Heart left ventricle (tissue), 16 donors: ENCODE results near the gene ASAP3. TPM values are rescaled to one million over a fixed set of nuclear protein-coding genes. Genes with fewer than 3 reads are reported as not detected.
A peak's percentile ranks its signal among the peaks of the same experiment; 100 is the strongest.

ENCODE experiments used
- ATAC-seq, 4 donors: fragments of 200-7000 bp; cut with Tn5 transposase; one replicate each; pipeline ENCODE4 v1.9.1; 2020 to 2022; ENCODE audit warnings: moderate library complexity in 4 of 4, mild to moderate bottlenecking in 3 of 4, moderate number of reproducible peaks in 1 of 4
- DNase-seq, 5 donors: peaks; one replicate each; pipeline ENCODE4 v3.0.0-alpha.2; 2020
- H3K27ac ChIP-seq, 12 donors: fragments of 200-600 bp; sonication (generic) in 4 of 12; one replicate each; pipeline versions ENCODE4 v1.5.0 to v1.8.0; 2016 to 2022; ENCODE audit warnings: mild to moderate bottlenecking in 2 of 12
- H3K27me3 ChIP-seq, 9 donors: fragments of 200-600 bp; sonication (generic) in 2 of 9; one replicate each; pipeline versions ENCODE4 v1.5.1 to v1.8.0; 2016 to 2022; ENCODE audit warnings: mild to moderate bottlenecking in 3 of 9
- H3K36me3 ChIP-seq, 9 donors: fragments of 200-600 bp; sonication (generic) in 2 of 9; one replicate each; pipeline versions ENCODE4 v1.5.0 to v1.8.0; 2018 to 2022; ENCODE audit warnings: mild to moderate bottlenecking in 2 of 9
- H3K4me1 ChIP-seq, 12 donors: fragments of 200-600 bp; sonication (generic) in 4 of 12; one replicate each; pipeline versions ENCODE4 v1.5.0 to v1.8.0; 2016 to 2022; ENCODE audit warnings: mild to moderate bottlenecking in 3 of 12
- H3K4me3 ChIP-seq, 12 donors: fragments of 200-600 bp; sonication (generic) in 4 of 12; one replicate each; pipeline versions ENCODE4 v1.5.0 to v1.8.0; 2017 to 2022; ENCODE audit warnings: mild to moderate bottlenecking in 9 of 12, moderate library complexity in 4 of 12
- H3K9me3 ChIP-seq, 12 donors: fragments of 200-600 bp; sonication (generic) in 4 of 12; one replicate each; pipeline versions ENCODE4 v1.5.0 to v1.8.0; 2016 to 2022; ENCODE audit warnings: mild to moderate bottlenecking in 1 of 12
- CTCF ChIP-seq, 12 donors: fragments of 200-600 bp; sonication (generic) in 4 of 12; IDR thresholded peaks; one replicate each; pipeline versions ENCODE4 v1.5.0 to v1.8.0; 2018 to 2022; ENCODE audit warnings: antibody characterized with exemption in 12 of 12, mild to moderate bottlenecking in 5 of 12
- POLR2A ChIP-seq, 2 donors: fragments of 450-650 bp; IDR thresholded peaks; one replicate each; pipeline ENCODE4 v1.6.1; 2017; ENCODE audit warnings: antibody characterized with exemption in 2 of 2, mild to moderate bottlenecking in 2 of 2, moderate library complexity in 2 of 2
- WGBS, 4 donors: extraction: QIAGEN DNeasy Blood & Tissue Kit in 2 of 4; methylation state at CpG; one replicate each; pipeline versions ENCODE4 v1.1.5 to v1.1.7; 2013 to 2018; 5-methylcytosine and 5-hydroxymethylcytosine counted together
- intact Hi-C, 10 donors: fragments of 100-400 bp; cut with DNase I; formaldehyde crosslinking; loops; one replicate each; pipeline versions ENCODE4 v1.11.1 to v1.14.2; 2022
- polyA plus RNA-seq, 2 donors: library from polyadenylated mRNA; stranded (reverse); fragments of 200-250 nt; gene quantifications; one replicate each; pipeline ENCODE4 v1.2.3, GENCODE V29; 2013
- total RNA-seq, 9 donors: library from RNA; depleted of rRNA in 2 of 9; stranded (reverse); fragments of >200 nt in 2 of 9; fragmentation: NEBNext Ultra II Directional in 3 of 9; extraction: Animal tissue kit (Norgen Biotek cat#: 25700) in 3 of 9; gene quantifications; one replicate each; pipeline versions ENCODE4 v1.1.0 to v1.2.4, GENCODE V29; 2016 to 2023
- donor health status: ischemic (EF 13 %, LVEDD 7.1; RV severe dilation, severe dysfunction).
- donor health status: healthy with polysubstance abuse.
- donor health status: DM: no; HTN: yes; CAD: no.
- donor health status: DM: no; HTN: no; CAD: no.
- donor health status: ischemic (EF 25% LVEDD 6.9; RV normal size, moderate dysfunction).
- donor health status: ischemic (EF 25% LVEDD 5.7; RV mildly dilated, moderate dysfunction).
- donor health status: healthy.
- donor health status: DM: yes; HTN: yes; CAD: no.
- donor health status: ischemic (EF 35%, LVEDD 5.7; RV mildly dilated, moderate dysfunction).
- donor health status: nonischemic (EF 11% LVEDD 7.7; RV severe dilation, severe dysfunction).
- donor health status: DM: yes; HTN: yes; CAD: no.
- donor health status: PGD.
- donor health status: ischemic (EF 29% LVEDD 5.4; RV normal size, mild dysfunction).
- donor health status: nonischemic (EF 23%, LVEDD 6.1; RV moderate dilation, normal function).

Gene ASAP3
- total and polyA plus RNA-seq, 11 donors, result 22.4 to 86.1 (median 35.8) TPM

- DNase-seq (no peak), ATAC-seq (no peak)
- Histone ChIP-seq H3K27me3 (peaks cover 0 to 8% (median 0%) of the 10 kb centered on the region in 9 donors), H3K4me1 (peaks cover 0 to 47% (median 29%) of the 10 kb centered on the region in 12 donors), H3K27ac (peak overlapping the region in 1 of 12 donors; percentile 29), H3K4me3 (no peak overlapping the region), H3K9me3 (no peaks in the 10 kb centered on the region), H3K36me3 (peaks cover 0 to 25% (median 10%) of the 10 kb centered on the region in 9 donors)
- no peak for TF ChIP-seq POLR2A (IDR thresholded peaks at IDR 0.05)
- no peak for TF ChIP-seq CTCF (IDR thresholded peaks at IDR 0.05)
- 73 to 77% (median 73%) methylated on average over 6 of the region's 6 CpGs for WGBS, 4 donors
- intact Hi-C loops, result no loop called here
Measured at GRCh38 chr1:23419180-23419579, 64.8 kb downstream of the ASAP3 start.

GRCh38 chr1:23417570-23417969 lies 66.4 kb downstream of the ASAP3 start:
- peak in 3 of 4 donors; percentile 42 to 60 (median 59) for ATAC-seq
- no peaks in the 10 kb centered on the region for H3K9me3 ChIP-seq
- whole genome bisulfite sequencing, 4 donors, result 24 to 48% (median 39%) methylated on average over 3 of the region's 3 CpGs
- TF ChIP-seq POLR2A (IDR thresholded peaks at IDR 0.05) (no peak), CTCF (IDR thresholded peaks at IDR 0.05) (no peak)
- H3K36me3 ChIP-seq, result peaks cover 0 to 28% (median 10%) of the 10 kb centered on the region in 9 donors
- no peak overlapping the region for H3K4me3 ChIP-seq
- H3K27me3 ChIP-seq, result no peaks in the 10 kb centered on the region
- peak; percentile 41 to 79 (median 69) for DNase-seq
- H3K27ac ChIP-seq, result peak overlapping the region in 9 of 12 donors; percentile 16 to 62 (median 31)
- intact Hi-C loops, result no loop called here
- H3K4me1 ChIP-seq, result peaks cover 0 to 30% (median 14%) of the 10 kb centered on the region in 12 donors

GRCh38 chr1:23416964-23417363 lies 67.0 kb downstream of the ASAP3 start:
- DNase-seq (no peak), ATAC-seq (no peak)
- Histone ChIP-seq H3K4me1 (peaks cover 0 to 24% (median 8%) of the 10 kb centered on the region in 12 donors), H3K36me3 (peaks cover 0 to 28% (median 10%) of the 10 kb centered on the region in 9 donors), H3K9me3 (no peaks in the 10 kb centered on the region), H3K27ac (no peak overlapping the region), H3K27me3 (no peaks in the 10 kb centered on the region), H3K4me3 (no peak overlapping the region)
- 75 to 93% (median 88%) methylated on average over 4 of the region's 4 CpGs for WGBS, 4 donors
- intact Hi-C loops, result no loop called here
- TF ChIP-seq CTCF (IDR thresholded peaks at IDR 0.05) (no peak), POLR2A (IDR thresholded peaks at IDR 0.05) (no peak)

- peak overlapping the region in 7 of 12 donors; percentile 2 to 27 (median 10) for H3K27ac ChIP-seq
- WGBS, 4 donors, result 38 to 48% (median 44%) methylated on average over 6 to 7 of the region's 7 CpGs
- H3K4me1 ChIP-seq, result peaks cover 0 to 35% (median 9%) of the 10 kb centered on the region in 12 donors
- H3K27me3 ChIP-seq, result no peaks in the 10 kb centered on the region
- TF ChIP-seq POLR2A (IDR thresholded peaks at IDR 0.05) (no peak), CTCF (IDR thresholded peaks at IDR 0.05) (no peak)
- H3K9me3 ChIP-seq, result no peaks in the 10 kb centered on the region
- DNase-seq (no peak), ATAC-seq (no peak)
- H3K36me3 ChIP-seq, result peaks cover 0 to 25% (median 0%) of the 10 kb centered on the region in 9 donors
- no peak overlapping the region for H3K4me3 ChIP-seq
- intact Hi-C loops, result loop anchor here in 4 of 10 donors (10.0 kb wide), 3 partner anchors 64 to 184 kb away; partner anchors contain the start of gene HNRNPR (in 2 of the 4)
Measured at GRCh38 chr1:23408797-23409290, 75.1 kb downstream of the ASAP3 start.
